ENCODE data around the gene LMCD1.

Gene LMCD1

GRCh38 chr3:8595252-8595651 lies 93.6 kb downstream of the LMCD1 start:
- TF ChIP-seq CTCF (conservative IDR thresholded peaks at IDR 0.05; ENCODE audit: control insufficient read depth, insufficient read depth, low read depth, low read length) = no peak
- no peak overlapping the region for H3K4me3 ChIP-seq (ENCODE audit: control insufficient read depth, low read depth, low read length)
- DNase-seq (ENCODE audit: low read depth) = no peak

- TF ChIP-seq CTCF (conservative IDR thresholded peaks at IDR 0.05; ENCODE audit: control insufficient read depth, insufficient read depth, low read depth, low read length) = no peak
- H3K4me3 ChIP-seq (ENCODE audit: control insufficient read depth, low read depth, low read length) = no peak overlapping the region
Observed at GRCh38 chr3:8595695-8596115, 94.1 kb downstream of the LMCD1 start.

GRCh38 chr3:8596321-8597218 lies 94.9 kb downstream of the LMCD1 start:
- H3K4me3 ChIP-seq (ENCODE audit: control insufficient read depth, low read depth, low read length) = no peak overlapping the region
- TF ChIP-seq CTCF (conservative IDR thresholded peaks at IDR 0.05; ENCODE audit: control insufficient read depth, insufficient read depth, low read depth, low read length) = no peak
- DNase-seq (ENCODE audit: low read depth) = no peak

More at GRCh38 chr3:8595695-8596115, 94.1 kb downstream of the LMCD1 start:
- no peak for DNase-seq (ENCODE audit: low read depth)

GRCh38 chr3:8597219-8597853 lies 95.7 kb downstream of the LMCD1 start:
- DNase-seq (ENCODE audit: low read depth) = no peak
- no peak for TF ChIP-seq CTCF (conservative IDR thresholded peaks at IDR 0.05; ENCODE audit: control insufficient read depth, insufficient read depth, low read depth, low read length)

GRCh38 chr3:8599146-8599545 lies 97.5 kb downstream of the LMCD1 start:
- TF ChIP-seq CTCF (conservative IDR thresholded peaks at IDR 0.05; ENCODE audit: control insufficient read depth, insufficient read depth, low read depth, low read length) = no peak
- H3K4me3 ChIP-seq (ENCODE audit: control insufficient read depth, low read depth, low read length) = no peak overlapping the region
- DNase-seq (ENCODE audit: low read depth) = no peak

More at GRCh38 chr3:8597219-8597853, 95.7 kb downstream of the LMCD1 start:
- no peak overlapping the region for H3K4me3 ChIP-seq (ENCODE audit: control insufficient read depth, low read depth, low read length)

GRCh38 chr3:8600457-8600856 lies 98.8 kb downstream of the LMCD1 start:
- TF ChIP-seq CTCF (conservative IDR thresholded peaks at IDR 0.05; ENCODE audit: control insufficient read depth, insufficient read depth, low read depth, low read length) = no peak
- H3K4me3 ChIP-seq (ENCODE audit: control insufficient read depth, low read depth, low read length) = no peak overlapping the region
- DNase-seq (ENCODE audit: low read depth) = no peak
